GM12891 (cell line): Measurements from ENCODE around the gene SHC3.

ENCODE experiments used
- PAX5 ChIP-seq: IDR thresholded peaks from 2 replicates; pipeline ENCODE4 v1.6.1; 2011; ENCODE audit warnings: low read length, moderate library complexity, mild to moderate bottlenecking; ENCODE audit not compliant: insufficient read depth, severe bottlenecking
- POLR2A ChIP-seq: IDR thresholded peaks from 2 replicates; pipeline ENCODE4 v1.6.1; 2011; ENCODE audit warnings: low read depth, low read length, control low read depth
- POLR2AphosphoS5 ChIP-seq: IDR thresholded peaks from 2 replicates; pipeline ENCODE4 v1.6.1; 2011; ENCODE audit warnings: low read depth, low read length, control low read depth
- POU2F2 ChIP-seq: IDR thresholded peaks from 2 replicates; pipeline ENCODE4 v1.6.1; 2011; ENCODE audit warnings: low read depth, mild to moderate bottlenecking, control low read depth, low read length, moderate library complexity
- SPI1 ChIP-seq: IDR thresholded peaks from 2 replicates; pipeline ENCODE4 v1.6.1; 2011; ENCODE audit warnings: low read depth, low read length, control low read depth
- TAF1 ChIP-seq: IDR thresholded peaks from 2 replicates; pipeline ENCODE4 v1.6.1; 2011; ENCODE audit warnings: low read depth, low read length, control low read depth

GRCh38 chr9:89023740-89024139, 154.9 kb downstream of the SHC3 start:
- TF ChIP-seq POLR2A = no peak
- TF ChIP-seq SPI1 = no peak
- no peak for TF ChIP-seq POU2F2
- TF ChIP-seq POLR2AphosphoS5 = no peak
- TF ChIP-seq TAF1 = no peak
- TF ChIP-seq PAX5 = no peak
